Vagina (tissue), 2 donors: ENCODE measurements around the gene KPNB1. TPM values are rescaled to one million over a fixed set of nuclear protein-coding genes. Genes with fewer than 3 reads are reported as not detected.

Experiments used
- DNase-seq, 2 donors: peaks; one replicate each; pipeline ENCODE4 v3.0.0-alpha.2; 2017; ENCODE audit errors: extremely low spot score in 2 of 2
- H3K27ac ChIP-seq: fragments of 200-600 bp; sonication (generic); one replicate; pipeline ENCODE4 v1.5.1; 2019
- H3K27me3 ChIP-seq: fragments of 200-600 bp; sonication (generic); one replicate; pipeline ENCODE4 v1.5.1; 2019
- H3K36me3 ChIP-seq, 2 donors: fragments of 200-600 bp; sonication (generic); one replicate each; pipeline ENCODE4 v1.5.1; 2017 to 2019
- H3K4me1 ChIP-seq: fragments of 200-600 bp; sonication (generic); one replicate; pipeline ENCODE4 v1.5.1; 2019
- H3K4me3 ChIP-seq, 2 donors: fragments of 200-600 bp; sonication (generic); 1 replicate in 1 of 2; 2 replicates in 1 of 2; pipeline ENCODE4 v1.5.1; 2016 to 2019
- H3K9me3 ChIP-seq: fragments of 200-600 bp; sonication (generic); one replicate; pipeline ENCODE4 v1.5.1; 2019
- CTCF ChIP-seq, 3 experiments: fragments of 450-650 bp in 2 of 3; fragments of 200-600 bp in 1 of 3; sonication (generic) in 1 of 3; IDR thresholded peaks; one replicate each; pipeline ENCODE4 v1.5.1; 2017 to 2019; ENCODE audit warnings: antibody characterized with exemption in 3 of 3, mild to moderate bottlenecking in 2 of 3, moderate library complexity in 2 of 3
- POLR2A ChIP-seq, 2 donors: fragments of 450-650 bp; IDR thresholded peaks; one replicate each; pipeline ENCODE4 v1.6.1; 2017; ENCODE audit warnings: antibody characterized with exemption in 2 of 2, mild to moderate bottlenecking in 2 of 2, moderate library complexity in 2 of 2
- POLR2AphosphoS5 ChIP-seq, 2 donors: sonication (generic); formaldehyde crosslinking; IDR thresholded peaks; one replicate each; pipeline ENCODE4 v1.9.0; 2017; ENCODE audit warnings: antibody characterized with exemption in 2 of 2, mild to moderate bottlenecking in 2 of 2, low read depth in 1 of 2; ENCODE audit not compliant: insufficient read depth in 1 of 2
- intact Hi-C: fragments of 100-400 bp; cut with DNase I; formaldehyde crosslinking; loops from one replicate; pipeline ENCODE4 v1.15.1; 2023
- total RNA-seq: library from RNA; depleted of rRNA; stranded (reverse); fragments of >200 nt; gene quantifications from one replicate; pipeline ENCODE4 v1.2.3, GENCODE V29; 2016

KPNB1 gene
- total RNA-seq, 1 donor from 2014 or later, result 157 TPM

- Histone ChIP-seq H3K36me3 (peaks cover 0 to 57% of the 10 kb centered on the region in 2 donors), H3K9me3 (no peaks in the 10 kb centered on the region), H3K27ac (no peak overlapping the region), H3K4me1 (peaks cover 49% of the 10 kb centered on the region), H3K27me3 (no peaks in the 10 kb centered on the region), H3K4me3 (no peak overlapping the region)
- no peak for DNase-seq
- TF ChIP-seq CTCF (IDR thresholded peaks at IDR 0.05), result no peak
- no peak for TF ChIP-seq POLR2A (IDR thresholded peaks at IDR 0.05)
- intact Hi-C loops, result no loop called here
Measured at GRCh38 chr17:47652570-47652969, 2.9 kb downstream of the KPNB1 start.

GRCh38 chr17:47653442-47653841 is 3.7 kb downstream of the KPNB1 start:
- H3K36me3 ChIP-seq, result peaks cover 0 to 66% of the 10 kb centered on the region in 2 donors
- H3K27ac ChIP-seq, result no peak overlapping the region
- H3K4me3 ChIP-seq, result no peak overlapping the region
- intact Hi-C loops, result no loop called here
- H3K4me1 ChIP-seq, result peaks cover 43% of the 10 kb centered on the region
- DNase-seq, result no peak
- TF ChIP-seq POLR2AphosphoS5 (IDR thresholded peaks at IDR 0.05; ENCODE audit: insufficient read depth in 1 of 2, low read depth in 1 of 2) (no peak), POLR2A (IDR thresholded peaks at IDR 0.05) (no peak), CTCF (IDR thresholded peaks at IDR 0.05) (no peak)
- no peaks in the 10 kb centered on the region for H3K9me3 ChIP-seq
- H3K27me3 ChIP-seq, result no peaks in the 10 kb centered on the region

- Histone ChIP-seq H3K27me3 (no peaks in the 10 kb centered on the region), H3K4me1 (peaks cover 38% of the 10 kb centered on the region), H3K4me3 (no peak overlapping the region), H3K27ac (no peak overlapping the region), H3K9me3 (no peaks in the 10 kb centered on the region), H3K36me3 (peaks cover 0 to 82% of the 10 kb centered on the region in 2 donors)
- intact Hi-C loops, result no loop called here
- DNase-seq, result no peak
- TF ChIP-seq POLR2A (IDR thresholded peaks at IDR 0.05) (no peak), POLR2AphosphoS5 (IDR thresholded peaks at IDR 0.05; ENCODE audit: insufficient read depth in 1 of 2, low read depth in 1 of 2) (no peak), CTCF (IDR thresholded peaks at IDR 0.05) (no peak)
Measured at GRCh38 chr17:47654991-47655390, 5.3 kb downstream of the KPNB1 start.

GRCh38 chr17:47660064-47660492 is 10.4 kb downstream of the KPNB1 start:
- Histone ChIP-seq H3K4me1 (peaks cover 2% of the 10 kb centered on the region), H3K27ac (peak overlapping the region; percentile 46), H3K9me3 (no peaks in the 10 kb centered on the region), H3K4me3 (no peak overlapping the region), H3K36me3 (peaks cover 0 to 94% of the 10 kb centered on the region in 2 donors), H3K27me3 (no peaks in the 10 kb centered on the region)
- intact Hi-C loops, result no loop called here
- no peak for TF ChIP-seq CTCF (IDR thresholded peaks at IDR 0.05)
- no peak for TF ChIP-seq POLR2A (IDR thresholded peaks at IDR 0.05)
- TF ChIP-seq POLR2AphosphoS5 (IDR thresholded peaks at IDR 0.05; ENCODE audit: insufficient read depth in 1 of 2, low read depth in 1 of 2), result no peak
- no peak for DNase-seq

GRCh38 chr17:47663912-47664623 is 14.3 kb downstream of the KPNB1 start:
- intact Hi-C loops, result no loop called here
- H3K27ac ChIP-seq, result no peak overlapping the region
- no peaks in the 10 kb centered on the region for H3K4me1 ChIP-seq
- no peaks in the 10 kb centered on the region for H3K27me3 ChIP-seq
- no peak for DNase-seq
- H3K4me3 ChIP-seq, result no peak overlapping the region
- no peaks in the 10 kb centered on the region for H3K9me3 ChIP-seq
- TF ChIP-seq CTCF (IDR thresholded peaks at IDR 0.05) (peak; percentile 25 to 63 (median 49)), POLR2A (IDR thresholded peaks at IDR 0.05) (no peak), POLR2AphosphoS5 (IDR thresholded peaks at IDR 0.05; ENCODE audit: insufficient read depth in 1 of 2, low read depth in 1 of 2) (no peak)
- peaks cover 0 to 92% of the 10 kb centered on the region in 2 donors for H3K36me3 ChIP-seq
